Gastrocnemius medialis (tissue), 4 donors: Measurements from ENCODE around the gene PROS1.

ENCODE experiments used
- POLR2A ChIP-seq, 2 donors: fragments of 450-650 bp; IDR thresholded peaks; one replicate each; pipeline ENCODE4 v1.6.1; 2017; ENCODE audit warnings: antibody characterized with exemption in 2 of 2, mild to moderate bottlenecking in 2 of 2, moderate library complexity in 2 of 2
- TF ChIP-seq, protein P1 (sequence below), 5 experiments: fragments of 450-650 bp in 3 of 5; fragments of 200-600 bp in 2 of 5; sonication (generic) in 2 of 5; IDR thresholded peaks in 4 of 5; conservative IDR thresholded peaks in 1 of 5; 1 replicate in 4 of 5; 2 replicates in 1 of 5; pipeline ENCODE4 v1.5.1; 2016 to 2019; ENCODE audit warnings: antibody characterized with exemption in 5 of 5, mild to moderate bottlenecking in 3 of 5, moderate library complexity in 3 of 5

DNA sequence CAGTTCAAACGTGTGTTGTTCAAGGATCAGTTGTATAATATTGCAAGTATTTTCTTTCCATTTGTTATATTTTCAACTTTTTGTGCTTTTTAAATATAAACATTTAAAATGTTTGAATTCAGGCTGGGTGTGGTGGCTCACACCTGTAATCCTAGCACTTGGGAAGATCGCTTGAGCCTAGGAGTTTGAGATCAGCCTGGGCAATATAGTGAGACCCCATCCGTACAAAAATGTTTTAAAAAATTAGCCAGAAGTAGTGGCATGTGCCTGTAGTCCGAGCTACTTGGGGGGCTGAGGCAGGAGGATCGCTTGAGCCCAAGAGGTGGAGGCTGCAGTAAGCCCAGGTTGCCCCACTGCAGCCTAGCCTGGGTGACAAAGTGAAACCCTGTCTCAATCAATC, 10.9 kb upstream of the PROS1 start:
- TF ChIP-seq, protein P1, sequence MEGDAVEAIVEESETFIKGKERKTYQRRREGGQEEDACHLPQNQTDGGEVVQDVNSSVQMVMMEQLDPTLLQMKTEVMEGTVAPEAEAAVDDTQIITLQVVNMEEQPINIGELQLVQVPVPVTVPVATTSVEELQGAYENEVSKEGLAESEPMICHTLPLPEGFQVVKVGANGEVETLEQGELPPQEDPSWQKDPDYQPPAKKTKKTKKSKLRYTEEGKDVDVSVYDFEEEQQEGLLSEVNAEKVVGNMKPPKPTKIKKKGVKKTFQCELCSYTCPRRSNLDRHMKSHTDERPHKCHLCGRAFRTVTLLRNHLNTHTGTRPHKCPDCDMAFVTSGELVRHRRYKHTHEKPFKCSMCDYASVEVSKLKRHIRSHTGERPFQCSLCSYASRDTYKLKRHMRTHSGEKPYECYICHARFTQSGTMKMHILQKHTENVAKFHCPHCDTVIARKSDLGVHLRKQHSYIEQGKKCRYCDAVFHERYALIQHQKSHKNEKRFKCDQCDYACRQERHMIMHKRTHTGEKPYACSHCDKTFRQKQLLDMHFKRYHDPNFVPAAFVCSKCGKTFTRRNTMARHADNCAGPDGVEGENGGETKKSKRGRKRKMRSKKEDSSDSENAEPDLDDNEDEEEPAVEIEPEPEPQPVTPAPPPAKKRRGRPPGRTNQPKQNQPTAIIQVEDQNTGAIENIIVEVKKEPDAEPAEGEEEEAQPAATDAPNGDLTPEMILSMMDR (IDR thresholded peaks at IDR 0.05 in 4 of 5, conservative IDR thresholded peaks at IDR 0.05 in 1 of 5), result no peak
- TF ChIP-seq POLR2A (IDR thresholded peaks at IDR 0.05), result no peak
